Middle frontal gyrus (tissue), 1 donor: ENCODE results near the gene SLC1A7.

ENCODE experiments used
- DNase-seq: peaks from one replicate; pipeline ENCODE4 v3.0.0-alpha.2; 2015; ENCODE audit warnings: low spot score; ENCODE audit errors: extremely low spot score

Gene SLC1A7

DNA sequence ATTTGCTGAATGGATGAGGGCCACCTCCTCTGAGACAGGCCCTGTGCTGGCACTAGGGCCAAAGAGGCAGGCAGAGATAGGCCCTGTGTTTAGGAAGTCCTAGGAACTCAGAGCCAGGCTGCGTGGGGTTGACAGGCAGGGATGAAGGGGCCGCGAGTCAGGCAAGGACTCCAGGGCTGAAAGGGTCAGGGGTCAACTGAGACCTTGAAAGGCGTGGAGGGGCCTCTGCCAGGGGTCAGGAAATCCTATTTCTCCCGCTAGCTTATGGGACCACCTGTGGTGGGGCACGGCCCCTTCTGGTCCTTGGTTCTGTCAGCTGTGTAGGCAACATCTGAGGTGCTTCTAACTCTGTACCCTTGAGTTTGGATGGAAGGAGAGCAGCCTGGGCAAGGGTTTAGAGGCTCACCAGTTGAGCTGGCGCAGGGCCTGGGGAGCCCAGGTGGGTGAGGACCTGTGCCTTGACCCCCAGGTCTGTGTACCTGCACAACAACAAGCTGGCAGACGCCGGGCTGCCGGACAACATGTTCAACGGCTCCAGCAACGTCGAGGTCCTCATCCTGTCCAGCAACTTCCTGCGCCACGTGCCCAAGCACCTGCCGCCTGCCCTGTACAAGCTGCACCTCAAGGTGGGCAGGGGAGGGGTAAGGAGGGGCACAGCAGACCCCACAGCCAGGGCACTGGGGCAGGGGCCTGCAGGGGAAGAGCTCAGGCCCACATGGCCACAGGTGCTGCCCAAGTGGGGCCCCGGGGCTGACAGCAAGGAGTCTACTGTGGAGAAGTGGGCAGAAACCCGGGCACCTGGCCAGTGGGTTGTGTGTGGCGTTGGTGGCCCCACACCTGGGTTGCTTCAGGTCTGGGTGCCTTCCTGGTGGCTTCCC, 65.5 kb downstream of the SLC1A7 start:
- no peak for DNase-seq

DNA sequence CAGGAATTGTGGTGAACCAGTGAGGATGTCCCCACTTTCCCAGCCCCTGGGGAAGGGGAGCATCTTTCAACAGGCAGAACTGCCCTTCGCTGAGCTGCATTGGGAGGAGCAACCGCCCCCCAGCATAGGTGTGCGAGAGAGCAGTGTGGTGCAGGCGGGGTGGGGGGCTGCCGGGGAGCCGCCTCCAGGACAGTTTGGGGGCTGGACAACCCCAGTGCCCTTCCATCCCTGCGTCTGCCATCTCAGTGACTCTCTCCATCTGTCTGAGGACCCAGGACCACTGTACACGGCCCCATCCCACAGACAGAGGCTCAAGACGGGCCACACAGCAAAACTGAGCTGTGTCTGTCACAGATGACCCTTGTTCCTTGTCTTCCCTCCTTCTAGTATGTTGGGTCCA, 66.3 kb downstream of the SLC1A7 start:
- no peak for DNase-seq

DNA sequence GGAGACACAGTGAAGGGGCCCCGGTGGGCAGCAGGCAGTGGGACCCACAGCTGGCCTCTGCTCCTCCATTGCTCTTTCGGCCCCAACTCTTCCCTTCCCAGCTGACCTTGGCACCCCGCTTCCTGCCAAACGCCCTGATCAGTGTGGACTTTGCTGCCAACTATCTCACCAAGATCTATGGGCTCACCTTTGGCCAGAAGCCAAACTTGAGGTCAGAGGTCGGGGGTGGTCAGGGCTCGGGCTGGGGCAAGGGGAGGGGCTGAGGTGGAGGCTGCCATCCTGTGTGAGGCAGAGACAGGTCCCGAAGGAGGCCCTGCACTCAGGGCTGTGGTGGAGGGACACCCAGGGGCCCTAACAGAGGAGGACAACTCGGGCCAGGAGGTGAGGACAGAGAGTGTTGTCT, 66.7 kb downstream of the SLC1A7 start:
- no peak for DNase-seq

DNA sequence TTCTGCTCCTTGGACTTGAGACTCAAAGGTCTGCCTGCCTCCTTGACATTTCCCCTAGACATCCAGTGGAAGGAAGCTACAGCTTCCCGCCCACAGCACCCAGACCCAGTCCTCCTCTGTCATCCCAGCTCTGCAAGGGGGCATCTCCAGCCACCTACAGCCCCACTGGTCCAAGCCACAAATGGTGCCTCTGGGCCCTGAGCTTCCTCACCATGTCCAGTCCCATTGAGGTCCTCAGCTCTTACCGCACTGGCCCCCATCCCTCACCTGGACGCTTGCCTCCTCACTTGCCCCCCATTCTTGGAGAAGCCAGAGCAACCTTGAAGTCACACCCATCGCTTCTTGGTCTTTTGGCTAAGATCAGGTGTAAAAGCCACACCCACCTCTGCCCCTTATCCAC, 67.2 kb downstream of the SLC1A7 start:
- no peak for DNase-seq

DNA sequence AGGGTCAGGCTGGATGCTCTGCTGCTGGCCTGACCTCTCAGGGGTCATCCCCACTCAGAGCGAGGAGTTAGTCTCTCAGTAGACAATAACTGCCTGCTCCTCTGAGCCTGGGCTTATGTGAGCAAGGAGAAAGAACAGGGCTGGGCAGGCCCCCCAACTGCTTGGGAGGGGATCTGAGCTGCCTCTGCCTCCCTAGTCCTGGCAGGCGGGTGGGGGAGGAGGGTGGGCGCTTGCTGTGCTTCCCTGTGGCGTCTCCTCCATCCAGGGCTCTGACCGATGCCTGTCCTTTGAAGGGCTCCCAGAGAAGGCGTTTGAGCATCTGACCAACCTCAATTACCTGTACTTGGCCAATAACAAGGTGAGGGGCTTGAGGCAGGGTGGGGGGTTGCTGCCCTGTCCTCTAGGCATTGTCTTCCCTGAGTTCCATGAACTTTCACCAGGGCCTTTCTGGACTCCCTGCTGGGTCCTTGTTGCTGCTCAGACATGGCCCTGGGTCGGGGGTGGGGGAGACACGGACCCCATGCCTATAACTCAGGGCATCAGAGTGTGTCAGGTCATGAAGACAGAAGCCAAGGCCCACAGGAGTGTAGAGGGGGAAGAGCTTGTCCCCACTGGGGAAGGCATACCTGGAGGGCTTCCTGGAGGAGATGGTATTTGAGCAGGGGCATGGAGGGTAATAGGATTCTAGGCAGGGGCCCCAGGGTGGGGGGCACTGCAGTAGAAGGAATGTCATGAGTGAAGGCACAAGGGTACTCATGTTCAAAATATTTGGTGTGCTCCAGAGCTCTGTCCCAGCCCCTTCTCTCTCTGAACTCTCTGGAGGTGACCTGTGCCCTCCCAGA, 67.9 kb downstream of the SLC1A7 start:
- no peak for DNase-seq

DNA sequence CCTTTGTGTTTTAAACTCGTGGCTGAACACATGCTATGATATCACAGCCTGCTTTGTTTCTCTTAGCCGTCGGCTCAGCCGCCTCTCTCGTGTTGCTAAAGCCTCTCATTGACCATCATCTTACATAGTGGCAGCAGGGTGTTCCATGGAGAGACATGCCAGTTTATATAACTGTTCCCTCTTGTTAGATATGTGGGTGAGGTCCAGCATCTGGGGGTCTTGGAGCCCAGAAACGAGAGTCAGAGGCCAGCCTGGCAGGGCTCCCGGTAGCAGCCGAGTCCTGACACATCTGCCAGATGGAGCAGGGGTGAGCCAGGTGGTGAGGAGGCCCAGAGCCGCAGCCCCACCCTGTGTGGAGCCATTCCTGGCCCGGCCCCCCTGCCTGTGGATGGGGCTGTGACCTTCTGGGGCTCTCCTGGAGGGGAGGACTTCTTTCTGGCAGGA, 68.5 kb downstream of the SLC1A7 start:
- no peak for DNase-seq

DNA sequence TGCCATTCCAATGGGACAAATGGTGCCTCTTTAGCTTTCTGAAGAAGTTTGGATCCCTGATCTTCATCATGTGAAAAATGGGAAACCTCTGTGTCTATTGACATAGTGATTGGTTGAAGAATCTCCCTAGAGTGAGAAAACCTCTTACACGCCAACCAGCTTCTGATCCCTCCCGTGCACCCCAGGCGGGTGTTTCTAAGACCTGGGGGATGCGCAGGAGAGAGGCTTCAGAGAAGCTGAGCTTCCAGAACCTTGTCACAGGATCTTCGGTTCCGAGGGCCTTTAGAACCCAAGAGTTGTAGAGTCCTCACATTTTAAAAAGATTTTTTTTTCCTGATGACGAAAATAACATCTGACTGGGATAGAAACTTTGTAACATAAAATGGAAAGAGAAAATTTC, 69.2 kb downstream of the SLC1A7 start:
- no peak for DNase-seq

DNA sequence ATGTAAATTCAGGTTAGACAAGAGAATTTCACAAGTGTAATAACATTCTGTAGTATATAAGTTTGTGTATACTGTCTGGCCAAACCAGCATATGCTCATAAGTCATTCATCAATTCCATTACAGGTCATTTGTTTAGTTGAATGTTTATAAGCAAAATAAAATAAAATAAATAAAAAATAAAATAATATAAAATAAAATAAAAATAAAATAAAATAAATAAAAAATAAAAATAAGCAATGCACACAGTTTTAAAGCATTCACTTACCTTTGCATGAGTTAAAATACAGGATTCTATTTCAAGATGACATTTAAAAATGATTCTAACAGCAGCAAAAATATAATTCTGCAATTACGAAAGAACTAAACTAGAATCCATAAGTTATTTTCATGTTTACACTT, 70.5 kb downstream of the SLC1A7 start:
- no peak for DNase-seq

DNA sequence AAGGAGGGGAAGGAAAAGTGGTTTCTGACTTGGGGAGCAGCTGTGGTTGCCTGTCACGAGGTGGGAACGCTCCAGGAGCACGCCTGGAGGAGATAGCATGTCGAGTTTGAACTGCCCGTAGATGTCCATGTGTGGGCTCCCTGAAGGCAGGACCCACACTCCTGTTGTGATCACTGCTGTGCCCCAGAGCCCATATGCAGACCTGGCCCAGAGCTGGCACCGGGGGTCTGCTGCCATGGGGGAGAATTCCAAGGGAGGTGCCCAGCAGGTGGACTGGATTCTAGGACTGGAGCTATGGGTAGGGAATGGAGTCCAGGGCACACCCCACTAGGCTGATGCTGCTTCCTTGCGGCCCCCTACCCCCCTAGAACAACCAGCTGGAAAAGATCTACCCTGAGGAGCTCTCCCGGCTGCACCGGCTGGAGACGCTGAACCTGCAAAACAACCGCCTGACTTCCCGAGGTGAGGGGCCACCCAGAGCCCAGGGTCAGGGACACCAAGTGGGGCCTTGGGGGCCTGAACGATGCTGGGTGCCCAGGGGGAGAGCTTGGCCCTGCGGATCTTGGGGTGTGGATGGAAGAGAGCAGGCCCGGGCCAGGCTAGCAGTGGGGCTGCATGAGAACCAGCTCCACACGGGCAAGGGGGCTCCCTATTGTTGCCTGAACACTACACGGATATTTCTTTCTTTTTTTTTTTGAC, 71.1 kb downstream of the SLC1A7 start:
- no peak for DNase-seq

DNA sequence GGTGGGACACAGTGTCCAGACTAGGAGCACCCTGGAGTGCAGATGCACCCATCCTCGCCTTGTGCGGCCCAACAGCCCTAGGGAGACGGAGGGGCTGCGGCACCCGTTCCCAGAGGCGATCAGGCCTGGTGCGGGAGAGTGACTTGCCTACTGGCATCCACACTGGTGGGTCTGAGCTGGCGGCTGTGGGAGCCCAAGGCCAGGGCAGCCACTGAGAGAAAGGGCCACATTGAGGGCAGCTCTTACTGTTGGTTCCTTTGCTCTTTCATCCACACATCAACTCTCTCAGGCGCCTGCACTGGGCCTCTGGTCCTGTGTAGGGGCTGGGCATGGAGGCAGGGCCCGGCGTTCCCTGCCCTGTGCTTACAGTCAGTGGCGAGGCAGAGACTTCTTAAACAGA, 71.8 kb downstream of the SLC1A7 start:
- DNase-seq, result no peak

DNA sequence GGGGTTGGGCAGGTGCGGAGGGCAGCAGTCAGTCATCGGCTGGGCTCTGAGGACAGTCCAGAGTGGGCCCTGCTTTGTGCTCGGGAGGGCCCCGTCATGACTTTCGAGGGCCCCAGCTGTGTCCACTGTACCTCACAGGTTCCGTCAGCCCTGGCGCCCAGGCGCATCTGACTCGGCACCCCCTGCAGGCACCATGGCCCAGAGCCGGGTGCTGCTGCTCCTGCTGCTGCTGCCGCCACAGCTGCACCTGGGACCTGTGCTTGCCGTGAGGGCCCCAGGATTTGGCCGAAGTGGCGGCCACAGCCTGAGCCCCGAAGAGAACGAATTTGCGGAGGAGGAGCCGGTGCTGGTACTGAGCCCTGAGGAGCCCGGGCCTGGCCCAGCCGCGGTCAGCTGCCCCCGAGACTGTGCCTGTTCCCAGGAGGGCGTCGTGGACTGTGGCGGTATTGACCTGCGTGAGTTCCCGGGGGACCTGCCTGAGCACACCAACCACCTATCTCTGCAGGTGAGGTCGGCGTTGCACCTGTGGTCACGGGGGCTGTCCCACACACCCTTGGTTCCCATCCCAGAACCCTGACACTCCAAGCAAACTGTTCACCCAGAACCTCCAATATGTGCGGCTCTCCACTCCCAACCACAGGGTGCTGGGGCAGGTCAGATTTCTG, 72.6 kb downstream of the SLC1A7 start:
- DNase-seq, result no peak

DNA sequence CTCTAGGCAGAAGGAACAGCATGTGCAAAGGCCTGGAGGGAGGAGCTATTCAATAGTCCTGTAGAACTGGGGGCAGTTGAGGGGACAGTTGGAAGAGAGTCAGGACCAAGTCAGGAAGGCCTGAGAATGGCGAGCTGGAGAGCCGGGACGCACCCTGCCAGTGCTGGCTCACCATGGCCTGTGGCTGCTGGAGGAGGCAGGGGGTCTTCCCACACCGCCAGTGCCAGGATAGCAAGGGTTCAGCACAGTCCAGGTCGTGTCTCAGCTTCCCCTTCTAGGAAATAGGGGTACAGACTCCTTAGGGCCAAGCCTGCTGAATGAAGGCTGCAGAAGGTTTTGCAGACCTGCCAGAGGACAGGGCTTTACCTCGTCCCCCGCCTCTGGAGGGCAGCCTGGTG, 73.2 kb downstream of the SLC1A7 start:
- DNase-seq, result no peak

DNA sequence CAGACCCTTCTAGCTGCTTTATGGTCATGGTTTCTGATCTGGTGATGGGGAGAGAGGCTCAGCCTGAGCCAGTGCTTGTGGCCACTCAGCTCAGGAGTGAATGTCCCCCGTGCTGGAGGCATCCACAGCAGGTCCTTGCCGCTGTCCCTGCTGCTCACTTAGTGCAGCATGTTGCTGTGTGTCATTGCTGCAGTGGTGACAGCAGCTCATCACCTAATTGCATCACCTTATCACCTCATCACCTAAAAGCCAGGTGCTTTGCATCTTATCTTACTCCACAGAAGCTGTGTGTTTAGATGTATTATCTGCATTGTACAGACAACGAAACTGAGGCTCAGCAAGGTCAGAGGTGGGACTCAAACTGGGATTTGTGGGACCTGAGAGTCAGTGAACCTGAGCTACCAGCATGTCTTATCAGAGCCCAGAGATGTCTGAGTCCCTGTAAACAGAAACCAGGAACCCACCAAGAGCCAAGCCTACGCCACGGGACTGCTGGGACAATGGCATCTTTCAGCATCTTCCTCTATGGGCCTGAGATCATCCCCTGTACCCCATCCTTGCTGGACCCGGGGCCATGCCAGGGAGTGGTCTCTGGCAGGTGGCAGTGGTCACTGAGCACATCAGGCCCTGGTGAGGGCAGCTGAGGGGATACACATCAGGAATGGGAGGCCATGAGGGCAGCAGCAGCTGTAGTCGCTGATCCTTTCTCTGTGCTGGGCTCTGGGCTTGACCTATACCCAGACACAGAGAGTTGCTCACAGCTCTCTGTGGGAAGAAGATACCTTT, 73.9 kb downstream of the SLC1A7 start:
- DNase-seq, result no peak

DNA sequence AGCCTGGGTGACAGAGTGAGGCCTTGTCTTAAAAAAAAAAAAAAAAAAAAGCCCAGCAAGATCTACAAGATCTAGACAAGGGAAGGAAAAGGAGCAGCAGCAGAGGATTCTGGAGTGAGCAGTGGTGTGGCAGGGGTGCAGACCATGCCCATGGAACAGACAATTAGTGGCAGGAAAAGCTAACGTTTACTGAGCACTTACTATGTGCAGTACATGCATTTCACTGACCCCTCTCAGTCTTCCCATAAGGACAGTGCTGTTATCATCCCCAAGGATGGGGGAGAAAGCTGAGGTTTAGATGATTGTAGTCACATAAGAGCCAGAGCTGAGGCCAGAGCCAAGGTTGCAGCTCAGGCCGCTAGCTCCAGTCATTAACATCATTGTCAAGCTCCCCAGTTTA, 74.6 kb downstream of the SLC1A7 start:
- no peak for DNase-seq

DNA sequence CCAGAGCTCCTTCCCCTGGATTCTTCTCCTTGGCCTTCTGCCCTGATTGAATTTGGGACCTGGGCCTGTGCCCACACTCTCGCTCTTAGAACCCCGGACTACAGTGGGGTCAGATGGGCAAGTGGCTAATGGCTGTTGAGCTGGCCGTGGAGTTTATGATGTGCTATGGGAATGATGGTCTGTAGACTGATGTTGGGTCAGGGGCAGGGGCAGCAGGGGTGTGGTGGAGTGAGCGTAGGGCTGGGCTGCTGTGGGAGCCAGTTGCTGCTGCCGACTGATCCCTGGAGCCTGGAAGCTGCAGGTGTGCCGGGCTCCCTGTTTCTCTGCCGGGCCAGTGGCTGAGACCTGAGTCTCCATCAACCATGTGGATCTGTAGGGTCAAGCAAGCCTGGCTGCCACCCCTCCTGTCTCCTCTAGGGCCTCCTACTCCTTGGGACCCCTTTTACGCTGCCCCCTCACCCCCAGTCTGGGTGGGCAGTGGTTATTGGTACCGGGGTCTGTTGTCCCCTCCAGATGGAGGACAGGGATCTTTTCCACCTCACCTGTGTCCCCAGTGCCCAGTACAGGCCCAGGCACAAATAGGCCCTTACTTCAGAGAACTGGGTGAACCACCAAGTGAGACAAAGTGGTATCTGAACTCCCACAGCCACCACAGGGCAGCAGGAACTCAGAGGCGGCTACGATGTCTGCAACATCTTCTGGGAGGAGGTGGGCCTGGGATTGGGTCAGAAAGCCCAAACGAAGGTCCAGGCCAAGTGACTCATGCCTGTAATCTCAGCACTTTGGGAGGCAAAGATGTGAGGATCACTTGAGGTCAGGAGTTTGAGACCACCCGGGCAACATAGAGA, 75.3 kb downstream of the SLC1A7 start:
- DNase-seq, result no peak

DNA sequence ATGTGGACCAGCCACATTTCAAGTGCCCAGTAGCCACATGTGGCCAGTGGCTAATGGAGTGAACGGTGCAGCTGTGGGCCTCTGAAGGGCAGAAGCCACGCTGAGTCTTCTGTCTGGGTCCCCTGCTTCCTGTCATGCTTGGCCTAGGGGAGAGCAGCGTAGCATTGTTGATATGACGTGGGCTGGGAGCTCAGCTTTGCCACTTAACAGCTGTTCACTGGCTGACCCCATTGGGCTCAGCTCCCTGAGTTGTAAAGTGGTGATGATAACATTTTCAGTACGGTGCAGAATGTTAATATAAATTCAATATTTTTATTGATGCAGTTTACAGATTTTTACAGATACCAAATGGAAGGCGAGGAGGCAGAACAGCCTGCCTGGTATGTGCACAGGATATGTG, 76.0 kb downstream of the SLC1A7 start:
- no peak for DNase-seq

DNA sequence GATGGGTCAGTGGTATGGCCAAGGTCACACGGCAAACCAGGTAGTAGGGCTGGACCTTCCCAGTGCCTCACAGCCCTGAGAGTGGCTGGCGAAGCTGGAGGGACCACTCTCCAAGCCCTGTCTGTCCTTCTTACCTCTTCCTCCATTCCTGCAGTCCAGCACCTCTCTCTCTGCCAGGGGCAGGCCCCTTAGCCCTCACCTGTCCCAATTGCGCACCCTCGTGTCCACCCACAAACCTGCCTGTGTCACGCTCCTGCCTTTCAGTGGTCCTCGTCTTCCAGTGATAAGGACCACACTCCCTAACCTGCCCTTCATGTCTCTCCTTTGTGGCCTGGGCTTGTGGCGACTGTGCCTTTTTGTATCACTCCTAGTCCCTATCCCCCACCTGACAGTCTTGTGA, 77.0 kb downstream of the SLC1A7 start:
- no peak for DNase-seq

DNA sequence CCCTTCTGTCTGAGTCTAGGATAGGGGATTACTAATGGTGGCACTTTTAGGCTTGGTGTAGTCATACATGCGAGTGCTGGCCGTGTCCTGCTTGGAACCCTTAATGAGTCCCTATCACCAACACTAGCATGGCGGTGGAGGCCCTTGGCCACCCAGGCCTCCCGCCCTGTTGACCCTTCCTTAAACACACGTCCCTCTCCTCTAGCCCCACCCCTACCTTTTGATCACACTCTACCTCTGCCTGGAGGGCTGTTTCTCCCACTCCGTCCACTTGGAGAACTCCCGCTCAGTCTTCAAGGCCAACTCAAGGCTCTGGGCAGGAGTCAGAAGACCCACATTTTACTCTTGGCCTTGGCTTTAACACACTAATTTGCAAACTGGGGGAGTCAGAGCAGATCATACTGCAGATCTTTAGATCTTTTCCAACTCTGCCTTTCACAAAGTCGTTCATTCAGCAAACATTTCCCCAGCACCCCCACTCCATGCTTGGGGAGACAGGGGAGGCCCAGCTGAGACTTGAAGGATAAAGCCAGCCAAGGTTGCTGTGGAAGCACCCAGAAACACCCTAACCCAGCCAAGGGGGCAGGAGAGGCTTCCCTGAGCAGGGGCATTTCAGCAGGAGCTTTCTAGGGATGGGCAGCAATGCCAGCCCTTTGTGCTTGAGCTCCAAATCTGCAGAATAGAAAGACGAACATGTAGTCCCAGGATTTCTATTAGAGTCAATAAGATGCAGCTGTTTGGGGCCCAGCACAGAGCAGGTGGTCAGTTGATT, 78.5 kb downstream of the SLC1A7 start:
- DNase-seq, result no peak
